Neural cell (in vitro differentiated cells): ENCODE results near the gene GIPC1. TPM values are rescaled to one million over a fixed set of nuclear protein-coding genes. Genes with fewer than 3 reads are reported as not detected.
A peak's percentile ranks its signal among the peaks of the same experiment; 100 is the strongest.

Experiments used
- H2AFZ ChIP-seq: fragments of 200-600, 300-800 bp; sonication (generic), shearing (Covaris generic); 2 replicates; pipeline ENCODE4 v1.6.0; 2014; ENCODE audit warnings: low read depth, mild to moderate bottlenecking, antibody characterized with exemption, low read length, moderate library complexity
- H3F3A ChIP-seq: fragments of 200-600 bp; shearing (Covaris generic); 2 replicates; pipeline ENCODE4 v1.6.1; 2016; ENCODE audit warnings: mild to moderate bottlenecking, moderate library complexity, mixed read lengths, antibody characterized with exemption, low read length; ENCODE audit not compliant: insufficient read depth, poor library complexity, severe bottlenecking
- H3K27ac ChIP-seq: fragments of 200-600, 300-800 bp; sonication (generic), shearing (Covaris generic); 2 replicates; pipeline ENCODE4 v1.5.1; 2014; ENCODE audit warnings: mild to moderate bottlenecking, low read length, moderate library complexity
- H3K27me3 ChIP-seq: fragments of 300-800, 200-600 bp; sonication (generic), shearing (Covaris generic); 2 replicates; pipeline ENCODE4 v1.6.0; 2014; ENCODE audit warnings: mild to moderate bottlenecking, low read depth, low read length, moderate library complexity; ENCODE audit not compliant: insufficient read depth
- H3K36me3 ChIP-seq: fragments of 300-800, 200-600 bp; sonication (generic), shearing (Covaris generic); 2 replicates; pipeline ENCODE4 v1.5.1; 2014; ENCODE audit warnings: mild to moderate bottlenecking, antibody characterized with exemption, low read length, moderate library complexity; ENCODE audit not compliant: insufficient read depth
- H3K4me2 ChIP-seq: fragments of 300-800, 200-600 bp; sonication (generic), shearing (Covaris generic); 2 replicates; pipeline ENCODE4 v1.6.0; 2014; ENCODE audit warnings: mild to moderate bottlenecking, low read length
- H3K4me3 ChIP-seq: fragments of 300-800, 200-600 bp; sonication (generic), shearing (Covaris generic); 2 replicates; pipeline ENCODE4 v1.5.1; 2014; ENCODE audit warnings: mild to moderate bottlenecking, low read length, moderate library complexity
- H3K79me2 ChIP-seq: fragments of 200-600 bp; shearing (Covaris generic); replicated peaks from 2 replicates; pipeline ENCODE4 v1.6.0; 2014; ENCODE audit warnings: mild to moderate bottlenecking, low read length, moderate library complexity; ENCODE audit not compliant: insufficient read depth
- H3K9ac ChIP-seq: fragments of 300-800, 200-600 bp; sonication (generic), shearing (Covaris generic); 2 replicates; pipeline ENCODE4 v1.6.1; 2016; ENCODE audit warnings: mild to moderate bottlenecking, low read length, mixed read lengths
- H3K9me2 ChIP-seq: fragments of 200-600 bp; shearing (Covaris generic); 2 replicates; pipeline ENCODE4 v1.6.1; 2016; ENCODE audit warnings: mild to moderate bottlenecking, low read length, mixed read lengths; ENCODE audit not compliant: insufficient read depth
- H3K9me3 ChIP-seq: fragments of 200-600, 300-800 bp; sonication (generic), shearing (Covaris generic); 2 replicates; pipeline ENCODE4 v1.6.1; 2016; ENCODE audit warnings: mild to moderate bottlenecking, mixed run types, low read length, moderate library complexity, mixed read lengths
- H4K20me1 ChIP-seq: fragments of 200-600 bp; shearing (Covaris generic); 2 replicates; pipeline ENCODE4 v1.6.1; 2016; ENCODE audit warnings: mild to moderate bottlenecking, mixed run types; ENCODE audit not compliant: insufficient read depth
- CTCF ChIP-seq: fragments of 450-650 bp; IDR thresholded peaks from 2 replicates; pipeline ENCODE4 v1.5.1; 2014; ENCODE audit warnings: antibody characterized with exemption, mild to moderate bottlenecking, moderate library complexity; ENCODE audit not compliant: poor library complexity, severe bottlenecking
- EP300 ChIP-seq: fragments of 450-650 bp; conservative IDR thresholded peaks from 2 replicates; pipeline ENCODE4 v1.6.1; 2014; ENCODE audit warnings: antibody characterized with exemption, mild to moderate bottlenecking, moderate library complexity; ENCODE audit not compliant: poor library complexity, severe bottlenecking
- EZH2 ChIP-seq: fragments of 200-600, 300-800 bp; shearing (Covaris generic), sonication (generic); IDR thresholded peaks from 2 replicates; pipeline ENCODE4 v1.6.1; 2014; ENCODE audit warnings: antibody characterized with exemption, low read length, borderline replicate concordance, mild to moderate bottlenecking; ENCODE audit not compliant: insufficient read depth, poor library complexity, severe bottlenecking
- MXI1 ChIP-seq: fragments of 450-650 bp; conservative IDR thresholded peaks from 2 replicates; pipeline ENCODE4 v1.6.1; 2014; ENCODE audit warnings: antibody characterized with exemption, mild to moderate bottlenecking; ENCODE audit not compliant: poor library complexity, severe bottlenecking
- POLR2AphosphoS5 ChIP-seq: IDR thresholded peaks from 2 replicates; pipeline ENCODE4 v1.6.1; 2012
- RAD21 ChIP-seq: fragments of 450-650 bp; conservative IDR thresholded peaks from 2 replicates; pipeline ENCODE4 v1.6.1; 2014; ENCODE audit warnings: antibody characterized with exemption, mild to moderate bottlenecking, moderate library complexity
- SMC3 ChIP-seq: fragments of 450-650 bp; conservative IDR thresholded peaks from 2 replicates; pipeline ENCODE4 v1.6.1; 2014; ENCODE audit warnings: antibody characterized with exemption, mild to moderate bottlenecking, moderate library complexity; ENCODE audit not compliant: poor library complexity
- TAF1 ChIP-seq: IDR thresholded peaks from 2 replicates; pipeline ENCODE4 v1.6.1; 2012; ENCODE audit warnings: low read depth
- polyA plus RNA-seq: library from polyadenylated mRNA; depleted of rRNA; stranded (reverse); fragments of >200 nt; gene quantifications from 2 replicates; pipeline ENCODE4 v1.2.3, GENCODE V29; 2014
- TF ChIP-seq, protein P1 (sequence below): IDR thresholded peaks from 2 replicates; pipeline ENCODE4 v1.6.1; 2012; ENCODE audit warnings: borderline replicate concordance

Gene GIPC1
- polyA plus RNA-seq, 1 donor from 2014 or later = 128 TPM

DNA sequence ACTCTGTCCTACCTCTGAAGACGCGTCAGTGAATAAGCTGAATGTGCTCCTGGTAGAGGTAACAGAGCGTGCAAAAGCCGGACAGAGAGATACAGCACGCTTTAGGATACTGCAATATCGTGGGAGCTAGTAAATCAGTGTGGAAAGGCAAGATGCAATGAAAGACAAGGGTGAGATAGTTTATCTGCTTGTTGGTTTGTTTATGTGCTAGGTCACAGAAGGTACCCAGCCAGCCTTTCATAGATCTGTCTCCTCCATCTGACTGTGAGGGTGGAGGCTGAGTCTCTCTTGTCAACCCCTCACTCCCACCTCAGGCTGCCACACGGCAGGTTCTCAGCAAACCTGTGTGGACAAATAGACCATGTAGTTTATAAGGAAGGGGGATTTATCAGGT is 904 bp upstream of the GIPC1 start:
- Histone ChIP-seq H3K4me3 (peak overlapping the region; percentile 95), H3K36me3 (no peaks in the 10 kb centered on the region), H3F3A (no peaks in the 10 kb centered on the region), H3K4me2 (no peak overlapping the region), H2AFZ (peak overlapping the region; percentile 34), H3K79me2 (peaks cover 16% of the 10 kb centered on the region), H3K9me3 (no peaks in the 10 kb centered on the region), H3K27me3 (no peaks in the 10 kb centered on the region), H4K20me1 (no peaks in the 10 kb centered on the region), H3K27ac (peak overlapping the region; percentile 52), H3K9ac (peak overlapping the region; percentile 52), H3K9me2 (no peaks in the 10 kb centered on the region)
- TF ChIP-seq SMC3 (no peak), TAF1 (no peak), MXI1 (no peak), EZH2 (no peak), CTCF (no peak), EP300 (no peak), POLR2AphosphoS5 (no peak)
- TF ChIP-seq, protein P1, sequence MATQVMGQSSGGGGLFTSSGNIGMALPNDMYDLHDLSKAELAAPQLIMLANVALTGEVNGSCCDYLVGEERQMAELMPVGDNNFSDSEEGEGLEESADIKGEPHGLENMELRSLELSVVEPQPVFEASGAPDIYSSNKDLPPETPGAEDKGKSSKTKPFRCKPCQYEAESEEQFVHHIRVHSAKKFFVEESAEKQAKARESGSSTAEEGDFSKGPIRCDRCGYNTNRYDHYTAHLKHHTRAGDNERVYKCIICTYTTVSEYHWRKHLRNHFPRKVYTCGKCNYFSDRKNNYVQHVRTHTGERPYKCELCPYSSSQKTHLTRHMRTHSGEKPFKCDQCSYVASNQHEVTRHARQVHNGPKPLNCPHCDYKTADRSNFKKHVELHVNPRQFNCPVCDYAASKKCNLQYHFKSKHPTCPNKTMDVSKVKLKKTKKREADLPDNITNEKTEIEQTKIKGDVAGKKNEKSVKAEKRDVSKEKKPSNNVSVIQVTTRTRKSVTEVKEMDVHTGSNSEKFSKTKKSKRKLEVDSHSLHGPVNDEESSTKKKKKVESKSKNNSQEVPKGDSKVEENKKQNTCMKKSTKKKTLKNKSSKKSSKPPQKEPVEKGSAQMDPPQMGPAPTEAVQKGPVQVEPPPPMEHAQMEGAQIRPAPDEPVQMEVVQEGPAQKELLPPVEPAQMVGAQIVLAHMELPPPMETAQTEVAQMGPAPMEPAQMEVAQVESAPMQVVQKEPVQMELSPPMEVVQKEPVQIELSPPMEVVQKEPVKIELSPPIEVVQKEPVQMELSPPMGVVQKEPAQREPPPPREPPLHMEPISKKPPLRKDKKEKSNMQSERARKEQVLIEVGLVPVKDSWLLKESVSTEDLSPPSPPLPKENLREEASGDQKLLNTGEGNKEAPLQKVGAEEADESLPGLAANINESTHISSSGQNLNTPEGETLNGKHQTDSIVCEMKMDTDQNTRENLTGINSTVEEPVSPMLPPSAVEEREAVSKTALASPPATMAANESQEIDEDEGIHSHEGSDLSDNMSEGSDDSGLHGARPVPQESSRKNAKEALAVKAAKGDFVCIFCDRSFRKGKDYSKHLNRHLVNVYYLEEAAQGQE = no peak

GRCh38 chr19:14495672-14496028 is 277 bp downstream of the GIPC1 start:
- TF ChIP-seq EZH2 (no peak), RAD21 (no peak), TAF1 (no peak), SMC3 (no peak), CTCF (no peak), EP300 (no peak), MXI1 (no peak), POLR2AphosphoS5 (no peak)
- TF ChIP-seq, protein P1 = no peak
- Histone ChIP-seq H3F3A (no peaks in the 10 kb centered on the region), H3K4me3 (peak overlapping the region; percentile 95)

More at GRCh38 chr19:14495672-14496028, 277 bp downstream of the GIPC1 start:
- H3K9me3 ChIP-seq = no peaks in the 10 kb centered on the region
- H4K20me1 ChIP-seq = no peaks in the 10 kb centered on the region
- peaks cover 16% of the 10 kb centered on the region for H3K79me2 ChIP-seq
- no peak overlapping the region for H3K27ac ChIP-seq
- no peaks in the 10 kb centered on the region for H3K9me2 ChIP-seq
- peak overlapping the region; percentile 59 for H3K4me2 ChIP-seq
- peak overlapping the region; percentile 56 for H2AFZ ChIP-seq
- no peaks in the 10 kb centered on the region for H3K27me3 ChIP-seq
- peak overlapping the region; percentile 75 for H3K9ac ChIP-seq
- no peaks in the 10 kb centered on the region for H3K36me3 ChIP-seq
